Liver (tissue), 9 donors: Measurements from ENCODE around the gene DUS1L. TPM values are rescaled to one million over a fixed set of nuclear protein-coding genes. Genes with fewer than 3 reads are reported as not detected.

Experiments
- DNase-seq: peaks from one replicate; pipeline ENCODE4 v3.0.0-alpha.2; 2017; ENCODE audit warnings: low spot score
- H3K27ac ChIP-seq, 2 donors: one replicate each; pipeline ENCODE4 v1.7.0; 2013; ENCODE audit warnings: inconsistent platforms in 2 of 2, low read length in 2 of 2, control low read depth in 1 of 2, low read depth in 1 of 2, mild to moderate bottlenecking in 1 of 2
- H3K27me3 ChIP-seq, 4 donors: one replicate each; pipeline versions ENCODE4 v1.6.1 to v1.7.0; 2013; ENCODE audit warnings: low read length in 3 of 4, inconsistent platforms in 1 of 4, mild to moderate bottlenecking in 1 of 4, moderate library complexity in 1 of 4; ENCODE audit not compliant: control insufficient read depth in 4 of 4, insufficient read depth in 4 of 4
- H3K36me3 ChIP-seq, 4 donors: one replicate each; pipeline versions ENCODE4 v1.6.1 to v1.7.0; 2013; ENCODE audit warnings: low read length in 3 of 4, mild to moderate bottlenecking in 3 of 4, low read depth in 1 of 4, moderate library complexity in 1 of 4; ENCODE audit not compliant: control insufficient read depth in 4 of 4, insufficient read depth in 3 of 4
- H3K4me1 ChIP-seq, 4 donors: one replicate each; pipeline versions ENCODE4 v1.6.1 to v1.7.0; 2013; ENCODE audit warnings: low read length in 3 of 4, mild to moderate bottlenecking in 3 of 4, moderate library complexity in 1 of 4; ENCODE audit not compliant: control insufficient read depth in 4 of 4, insufficient read depth in 4 of 4
- H3K4me3 ChIP-seq, 3 donors: one replicate each; pipeline versions ENCODE4 v1.6.1 to v1.7.0; 2013; ENCODE audit warnings: low read length in 3 of 3, control low read depth in 1 of 3, low read depth in 1 of 3, mild to moderate bottlenecking in 1 of 3
- H3K9ac ChIP-seq, 2 donors: one replicate each; pipeline ENCODE4 v1.7.0; 2013; ENCODE audit warnings: low read length in 2 of 2, mild to moderate bottlenecking in 2 of 2, moderate library complexity in 2 of 2, control low read depth in 1 of 2, low read depth in 1 of 2
- H3K9me3 ChIP-seq, 4 donors: one replicate each; pipeline versions ENCODE4 v1.6.1 to v1.7.0; 2013; ENCODE audit warnings: low read length in 3 of 4; ENCODE audit not compliant: control insufficient read depth in 4 of 4
- EGR1 ChIP-seq, 2 donors: IDR thresholded peaks; 2 replicates each; pipeline ENCODE4 v1.6.1; 2016 to 2018; ENCODE audit warnings: antibody characterized with exemption in 2 of 2, low read depth in 2 of 2
- HNF4G ChIP-seq: IDR thresholded peaks from 2 replicates; pipeline ENCODE4 v1.6.1; 2016; ENCODE audit warnings: antibody characterized with exemption
- JUND ChIP-seq, 2 donors: IDR thresholded peaks; 2 replicates each; pipeline ENCODE4 v1.6.1; 2016; ENCODE audit warnings: antibody characterized with exemption in 2 of 2
- WGBS: extraction: QIAGEN DNeasy Blood & Tissue Kit; methylation state at CpG from one replicate; pipeline ENCODE4 v1.1.7; 2013; 5-methylcytosine and 5-hydroxymethylcytosine counted together
- polyA plus RNA-seq, 2 donors: library from polyadenylated mRNA; stranded (reverse) in 1 of 2; unstranded in 1 of 2; fragments of 200-250 nt in 1 of 2; fragments of >200 nt in 1 of 2; fragmentation: Nextera tagmentation in 1 of 2; extraction: Ambion mirVana in 1 of 2; gene quantifications; one replicate each; pipeline versions ENCODE4 v1.2.1 to v1.2.3, GENCODE V29; 2013 to 2015
- total RNA-seq, 2 donors: library from RNA; depleted of rRNA; stranded (reverse); fragments of >200 nt; gene quantifications; one replicate each; pipeline ENCODE4 v1.2.3, GENCODE V29; 2014
- TF ChIP-seq, protein P1 (sequence below): IDR thresholded peaks from 2 replicates; pipeline ENCODE4 v1.6.1; 2016; ENCODE audit warnings: antibody characterized with exemption, mild to moderate bottlenecking
- donor health status: healthy.
- donor health status: healthy.
- donor health status: healthy.
- donor health status: healthy.
- donor health status: healthy.

DUS1L gene
- total and polyA plus RNA-seq, 4 donors: 40.6 to 74.7 (median 53.3) TPM

- no peak for TF ChIP-seq JUND (IDR thresholded peaks at IDR 0.05)
- TF ChIP-seq, protein P1, sequence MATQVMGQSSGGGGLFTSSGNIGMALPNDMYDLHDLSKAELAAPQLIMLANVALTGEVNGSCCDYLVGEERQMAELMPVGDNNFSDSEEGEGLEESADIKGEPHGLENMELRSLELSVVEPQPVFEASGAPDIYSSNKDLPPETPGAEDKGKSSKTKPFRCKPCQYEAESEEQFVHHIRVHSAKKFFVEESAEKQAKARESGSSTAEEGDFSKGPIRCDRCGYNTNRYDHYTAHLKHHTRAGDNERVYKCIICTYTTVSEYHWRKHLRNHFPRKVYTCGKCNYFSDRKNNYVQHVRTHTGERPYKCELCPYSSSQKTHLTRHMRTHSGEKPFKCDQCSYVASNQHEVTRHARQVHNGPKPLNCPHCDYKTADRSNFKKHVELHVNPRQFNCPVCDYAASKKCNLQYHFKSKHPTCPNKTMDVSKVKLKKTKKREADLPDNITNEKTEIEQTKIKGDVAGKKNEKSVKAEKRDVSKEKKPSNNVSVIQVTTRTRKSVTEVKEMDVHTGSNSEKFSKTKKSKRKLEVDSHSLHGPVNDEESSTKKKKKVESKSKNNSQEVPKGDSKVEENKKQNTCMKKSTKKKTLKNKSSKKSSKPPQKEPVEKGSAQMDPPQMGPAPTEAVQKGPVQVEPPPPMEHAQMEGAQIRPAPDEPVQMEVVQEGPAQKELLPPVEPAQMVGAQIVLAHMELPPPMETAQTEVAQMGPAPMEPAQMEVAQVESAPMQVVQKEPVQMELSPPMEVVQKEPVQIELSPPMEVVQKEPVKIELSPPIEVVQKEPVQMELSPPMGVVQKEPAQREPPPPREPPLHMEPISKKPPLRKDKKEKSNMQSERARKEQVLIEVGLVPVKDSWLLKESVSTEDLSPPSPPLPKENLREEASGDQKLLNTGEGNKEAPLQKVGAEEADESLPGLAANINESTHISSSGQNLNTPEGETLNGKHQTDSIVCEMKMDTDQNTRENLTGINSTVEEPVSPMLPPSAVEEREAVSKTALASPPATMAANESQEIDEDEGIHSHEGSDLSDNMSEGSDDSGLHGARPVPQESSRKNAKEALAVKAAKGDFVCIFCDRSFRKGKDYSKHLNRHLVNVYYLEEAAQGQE: no peak
- TF ChIP-seq HNF4G: no peak
- TF ChIP-seq EGR1 (IDR thresholded peaks at IDR 0.05; ENCODE audit: low read depth in 2 of 2): no peak
- Histone ChIP-seq H3K9ac (no peak overlapping the region), H3K9me3 (no peaks in the 10 kb centered on the region), H3K27ac (no peak overlapping the region), H3K27me3 (no peaks in the 10 kb centered on the region), H3K36me3 (peaks cover 0 to 9% (median 4%) of the 10 kb centered on the region in 4 donors), H3K4me3 (no peak overlapping the region), H3K4me1 (no peaks in the 10 kb centered on the region)
- DNase-seq: no peak
- 95% methylated on average over 26 of the region's 26 CpGs for WGBS
Measured at GRCh38 chr17:82008258-82008940, 57.2 kb downstream of the DUS1L start.

Other genes with a start within 250 kb of the DUS1L start
- 10 to 100 TPM; 16.6 to 42.0 TPM for gene MCRIP1, start 232.5 kb downstream of the DUS1L start, total RNA-seq
- gene MCRIP1, start 232.5 kb downstream of the DUS1L start, polyA plus RNA-seq: 10 to 100 TPM; 24.2 to 28.2 TPM
- not detected for gene PPP1R27, start 230.8 kb downstream of the DUS1L start, total RNA-seq
- gene PPP1R27, start 230.8 kb downstream of the DUS1L start, polyA plus RNA-seq: under 1 TPM; 0.31 to 0.35 TPM
- 1,000 to 10,000 TPM; 1,086 to 3,361 TPM for gene P4HB, start 205.3 kb downstream of the DUS1L start, total RNA-seq
- gene P4HB, start 205.3 kb downstream of the DUS1L start, polyA plus RNA-seq: 1,000 to 10,000 TPM in 1 of 2 donors, 100 to 1,000 TPM in 1; 1,000 to 2,066 TPM
- 10 to 100 TPM; 35.5 to 47.3 TPM for gene ARHGDIA, start 194.5 kb downstream of the DUS1L start, total RNA-seq
- 100 to 1,000 TPM; 103 to 142 TPM for gene ARHGDIA, start 194.5 kb downstream of the DUS1L start, polyA plus RNA-seq
- gene ALYREF, start 174.2 kb downstream of the DUS1L start, total RNA-seq: 10 to 100 TPM; 22.6 to 67.4 TPM
- 10 to 100 TPM in 1 of 2 donors, 1 to 10 TPM in 1; 2.5 to 24.6 TPM for gene ALYREF, start 174.2 kb downstream of the DUS1L start, polyA plus RNA-seq
- 10 to 100 TPM; 71.0 to 78.7 TPM for gene ANAPC11, start 174.1 kb downstream of the DUS1L start, total RNA-seq
- gene ANAPC11, start 174.1 kb downstream of the DUS1L start, polyA plus RNA-seq: 100 to 1,000 TPM; 160 to 246 TPM
- under 1 TPM; 0.25 to 0.84 TPM for gene NPB, start 163.6 kb downstream of the DUS1L start, total RNA-seq
- gene NPB, start 163.6 kb downstream of the DUS1L start, polyA plus RNA-seq: under 1 TPM; 0.15 to 0.92 TPM
- gene PCYT2, start 154.4 kb downstream of the DUS1L start, total RNA-seq: 100 to 1,000 TPM in 1 of 2 donors, 10 to 100 TPM in 1; 86.0 to 101 TPM
- 10 to 100 TPM; 63.9 to 90.9 TPM for gene PCYT2, start 154.4 kb downstream of the DUS1L start, polyA plus RNA-seq
- 10 to 100 TPM; 13.5 to 16.5 TPM for gene SIRT7, start 147.6 kb downstream of the DUS1L start, total RNA-seq
- 1 to 10 TPM; 7.1 to 9.4 TPM for gene SIRT7, start 147.6 kb downstream of the DUS1L start, polyA plus RNA-seq
- gene MAFG, start 138.1 kb downstream of the DUS1L start, total RNA-seq: 10 to 100 TPM; 11.7 to 17.0 TPM
- gene MAFG, start 138.1 kb downstream of the DUS1L start, polyA plus RNA-seq: 1 to 10 TPM; 3.0 to 6.1 TPM
- gene PYCR1, start 128.5 kb downstream of the DUS1L start, total RNA-seq: 10 to 100 TPM; 10.4 to 14.1 TPM
- 1 to 10 TPM; 5.0 to 5.1 TPM for gene PYCR1, start 128.5 kb downstream of the DUS1L start, polyA plus RNA-seq
- gene MYADML2, start 118.6 kb downstream of the DUS1L start, total RNA-seq: not detected
- gene MYADML2, start 118.6 kb downstream of the DUS1L start, polyA plus RNA-seq: not detected
- 1 to 10 TPM in 1 of 2 donors, under 1 TPM in 1; 0.19 to 5.4 TPM for gene NOTUM, start 104.6 kb downstream of the DUS1L start, total RNA-seq
- gene NOTUM, start 104.6 kb downstream of the DUS1L start, polyA plus RNA-seq: 1 to 10 TPM; 1.1 to 2.0 TPM
- gene ASPSCR1, start 88.2 kb downstream of the DUS1L start, total RNA-seq: 10 to 100 TPM; 17.8 to 26.2 TPM
- 10 to 100 TPM; 19.0 to 21.7 TPM for gene ASPSCR1, start 88.2 kb downstream of the DUS1L start, polyA plus RNA-seq
- 10 to 100 TPM; 22.5 to 40.6 TPM for gene CENPX, start 42.9 kb downstream of the DUS1L start, total RNA-seq
- 10 to 100 TPM; 49.2 to 83.9 TPM for gene CENPX, start 42.9 kb downstream of the DUS1L start, polyA plus RNA-seq
- 10 to 100 TPM in 1 of 2 donors, 1 to 10 TPM in 1; 7.2 to 14.1 TPM for gene LRRC45, start 42.5 kb downstream of the DUS1L start, total RNA-seq
- gene LRRC45, start 42.5 kb downstream of the DUS1L start, polyA plus RNA-seq: 1 to 10 TPM; 4.0 to 6.8 TPM
- gene RAC3, start 34.1 kb downstream of the DUS1L start, total RNA-seq: 1 to 10 TPM; 3.1 to 6.3 TPM
- gene RAC3, start 34.1 kb downstream of the DUS1L start, polyA plus RNA-seq: 1 to 10 TPM in 1 of 2 donors, under 1 TPM in 1; 0.63 to 3.5 TPM
- 100 to 1,000 TPM in 1 of 2 donors, 10 to 100 TPM in 1; 58.6 to 504 TPM for gene DCXR, start 28.1 kb downstream of the DUS1L start, total RNA-seq
- gene DCXR, start 28.1 kb downstream of the DUS1L start, polyA plus RNA-seq: 1,000 to 10,000 TPM in 1 of 2 donors, 100 to 1,000 TPM in 1; 667 to 1,190 TPM
- gene RFNG, start 14.0 kb downstream of the DUS1L start, total RNA-seq: 10 to 100 TPM; 15.0 to 23.7 TPM
- gene RFNG, start 14.0 kb downstream of the DUS1L start, polyA plus RNA-seq: 10 to 100 TPM; 23.2 to 36.0 TPM
- 10 to 100 TPM; 59.4 to 66.3 TPM for gene GPS1, start 13.9 kb downstream of the DUS1L start, total RNA-seq
- 10 to 100 TPM; 53.9 to 58.3 TPM for gene GPS1, start 13.9 kb downstream of the DUS1L start, polyA plus RNA-seq
- 100 to 1,000 TPM; 184 to 229 TPM for gene FASN, start 32.4 kb upstream of the DUS1L start, total RNA-seq
- gene FASN, start 32.4 kb upstream of the DUS1L start, polyA plus RNA-seq: 10 to 100 TPM; 53.1 to 75.3 TPM
- gene CCDC57, start 147.0 kb upstream of the DUS1L start, total RNA-seq: 10 to 100 TPM in 1 of 2 donors, 1 to 10 TPM in 1; 5.4 to 13.6 TPM
- 10 to 100 TPM in 1 of 2 donors, 1 to 10 TPM in 1; 9.8 to 19.1 TPM for gene CCDC57, start 147.0 kb upstream of the DUS1L start, polyA plus RNA-seq
- 10 to 100 TPM in 1 of 2 donors, 1 to 10 TPM in 1; 9.2 to 10.5 TPM for gene SLC16A3, start 163.2 kb upstream of the DUS1L start, total RNA-seq
- gene SLC16A3, start 163.2 kb upstream of the DUS1L start, polyA plus RNA-seq: 1 to 10 TPM; 1.1 to 8.4 TPM
- gene CSNK1D, start 207.9 kb upstream of the DUS1L start, total RNA-seq: 10 to 100 TPM; 22.0 to 49.0 TPM
- gene CSNK1D, start 207.9 kb upstream of the DUS1L start, polyA plus RNA-seq: 10 to 100 TPM; 29.0 to 39.3 TPM